ENCODE measurements around the gene HOXB6.
A peak's percentile ranks its signal among the peaks of the same experiment; 100 is the strongest.

HOXB6 gene

DNA sequence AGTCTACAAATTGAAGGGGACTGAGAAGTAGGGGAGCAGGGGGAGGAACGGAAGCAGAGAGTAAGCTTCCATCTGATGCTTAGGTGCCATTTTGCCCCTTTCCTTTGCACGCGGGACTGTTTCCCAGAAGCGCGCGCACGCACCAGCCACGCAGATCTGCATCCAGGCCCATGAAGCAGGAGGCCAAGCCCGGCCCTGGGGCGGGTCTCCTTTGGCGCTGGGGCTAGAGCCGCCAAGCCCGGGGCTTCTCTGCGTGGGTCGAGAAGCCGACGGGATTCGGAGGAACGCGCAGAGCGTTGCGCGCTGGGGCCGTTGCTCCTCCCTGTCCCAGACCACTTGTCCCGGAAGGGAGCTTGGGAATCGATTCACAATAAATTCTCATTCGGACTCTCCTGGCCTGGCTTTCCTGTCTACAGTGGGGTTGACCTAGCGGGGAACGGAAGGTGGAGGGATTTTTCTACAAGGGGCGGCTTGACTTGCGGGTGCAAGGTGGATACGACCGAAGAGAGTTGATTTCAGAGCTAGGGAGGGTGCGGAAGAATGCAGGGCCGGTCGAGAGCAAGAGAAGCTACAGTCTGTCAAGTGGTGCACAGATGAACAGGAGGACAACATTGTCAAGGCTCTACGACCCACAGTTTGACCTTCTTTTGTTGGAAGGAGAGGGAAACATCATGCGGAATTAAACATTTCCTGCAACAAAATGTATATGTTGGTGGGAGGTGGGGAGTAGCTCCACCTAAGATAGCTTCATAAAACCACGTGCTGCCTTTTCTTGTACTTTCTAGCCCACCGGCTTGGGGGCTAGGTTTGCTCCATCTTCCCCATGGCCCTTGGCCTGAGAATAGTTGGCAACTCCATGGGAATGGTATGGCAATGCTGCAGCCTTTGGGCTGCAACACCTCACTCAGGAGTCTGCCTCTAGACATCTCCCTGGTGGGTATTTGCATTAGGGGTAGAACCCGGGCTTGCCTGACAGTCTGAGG lies 16.9 kb upstream of the HOXB6 start:
- DNase-seq, result no peak

DNA sequence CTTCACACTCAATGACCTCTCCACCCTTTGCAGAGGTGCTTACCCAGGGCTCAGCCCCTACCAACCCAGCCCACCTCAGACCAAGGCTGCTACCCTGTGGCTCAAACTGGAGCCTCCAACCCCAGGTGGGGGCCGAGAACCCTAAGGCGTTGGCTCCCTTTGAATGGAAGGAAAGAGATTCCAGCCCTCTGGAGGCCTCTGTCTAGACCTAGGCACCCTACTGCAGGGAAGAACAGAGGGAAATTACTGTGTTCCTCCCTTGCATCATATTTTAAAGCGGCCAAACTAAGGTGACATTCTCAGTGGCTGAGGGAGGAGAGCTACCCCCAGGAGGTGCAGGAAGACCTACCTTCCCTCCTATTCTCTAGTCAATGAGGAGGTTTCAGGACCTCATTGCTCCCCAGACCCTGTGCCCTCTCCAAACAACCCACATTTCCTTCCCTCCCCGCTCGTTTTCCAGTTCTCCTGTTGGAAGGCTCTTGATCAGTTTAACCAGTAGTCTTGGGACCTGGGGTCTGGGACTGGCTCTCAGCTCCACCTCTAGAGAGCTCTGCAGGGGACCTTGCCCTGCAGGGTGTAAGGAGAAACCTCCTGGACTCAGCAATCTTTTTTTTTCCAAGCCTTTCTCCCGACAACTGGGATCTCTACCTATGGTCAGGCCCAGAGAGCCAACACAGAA lies 15.8 kb upstream of the HOXB6 start:
- DNase-seq, result no peak

DNA sequence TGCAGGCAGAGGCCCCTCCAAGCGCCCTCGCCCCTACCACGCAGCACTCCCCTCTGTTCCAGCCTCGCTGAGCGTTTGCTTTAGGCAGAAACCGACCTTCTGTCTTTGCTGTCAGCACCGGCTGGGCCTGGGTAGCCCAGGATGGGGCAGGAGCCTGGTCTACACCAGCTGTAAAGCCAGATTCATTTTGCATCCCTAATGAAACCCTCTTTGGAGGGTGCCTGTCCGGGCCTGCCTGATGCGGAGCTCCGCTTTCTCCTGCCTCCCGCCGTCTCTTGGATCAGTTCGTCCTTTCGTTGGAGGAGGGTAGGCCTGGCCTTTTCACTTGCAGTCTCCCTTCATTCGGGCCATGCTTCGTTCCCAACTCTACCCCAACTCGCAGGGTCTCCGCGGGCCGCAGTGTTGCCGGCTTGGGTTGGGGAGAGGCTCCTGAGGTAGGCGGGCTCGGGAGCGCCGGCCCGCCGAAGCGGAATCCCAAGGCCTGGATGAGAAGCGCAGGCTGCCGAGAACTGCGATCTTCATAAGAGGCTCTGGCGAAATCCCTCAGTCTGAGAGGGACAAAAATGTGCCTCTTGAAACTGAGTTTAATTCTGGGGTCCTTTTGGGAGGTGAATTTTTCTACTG lies 15.2 kb upstream of the HOXB6 start:
- no peak for DNase-seq

- peak; percentile 80 for DNase-seq
Observed at GRCh38 chr17:48618256-48618896, 13.6 kb upstream of the HOXB6 start.

GRCh38 chr17:48617471-48618255 lies 12.9 kb upstream of the HOXB6 start:
- no peak for DNase-seq

DNA sequence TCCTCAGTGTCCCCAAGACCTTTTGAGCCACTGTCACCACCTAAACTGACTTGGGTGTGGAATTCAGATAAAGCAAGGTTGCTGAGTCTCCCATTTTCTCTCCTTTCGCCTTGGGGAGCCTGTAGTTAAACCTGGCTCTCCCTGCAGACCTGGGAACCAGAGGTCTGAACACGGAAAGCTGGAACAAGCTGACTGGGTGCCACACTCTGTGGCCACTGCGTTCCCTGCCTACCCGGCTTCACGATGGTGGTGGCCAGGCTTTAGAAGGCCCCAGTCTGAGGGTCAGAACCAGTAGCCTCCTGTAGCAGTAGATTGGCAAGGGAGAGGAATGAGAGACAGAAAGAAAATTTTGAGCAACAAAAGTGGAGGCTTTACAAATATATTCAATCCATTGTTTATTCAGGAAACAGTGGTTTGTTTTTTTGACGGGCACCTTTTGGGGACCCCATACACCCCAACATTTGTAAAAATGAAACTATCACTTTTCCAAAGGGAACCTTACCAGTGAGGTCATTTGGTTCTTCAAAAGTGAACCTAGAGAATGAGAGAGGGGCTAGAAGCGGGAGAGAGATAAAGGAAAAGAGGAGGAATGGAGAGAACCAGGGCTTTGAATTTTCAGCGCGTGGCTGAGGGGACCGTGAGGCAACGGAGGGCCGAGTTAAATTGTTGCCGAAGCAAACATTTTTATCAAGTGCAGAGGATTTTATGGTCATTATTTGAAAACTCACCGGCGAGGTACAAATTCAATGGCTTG lies 12.1 kb upstream of the HOXB6 start:
- DNase-seq, result no peak

DNA sequence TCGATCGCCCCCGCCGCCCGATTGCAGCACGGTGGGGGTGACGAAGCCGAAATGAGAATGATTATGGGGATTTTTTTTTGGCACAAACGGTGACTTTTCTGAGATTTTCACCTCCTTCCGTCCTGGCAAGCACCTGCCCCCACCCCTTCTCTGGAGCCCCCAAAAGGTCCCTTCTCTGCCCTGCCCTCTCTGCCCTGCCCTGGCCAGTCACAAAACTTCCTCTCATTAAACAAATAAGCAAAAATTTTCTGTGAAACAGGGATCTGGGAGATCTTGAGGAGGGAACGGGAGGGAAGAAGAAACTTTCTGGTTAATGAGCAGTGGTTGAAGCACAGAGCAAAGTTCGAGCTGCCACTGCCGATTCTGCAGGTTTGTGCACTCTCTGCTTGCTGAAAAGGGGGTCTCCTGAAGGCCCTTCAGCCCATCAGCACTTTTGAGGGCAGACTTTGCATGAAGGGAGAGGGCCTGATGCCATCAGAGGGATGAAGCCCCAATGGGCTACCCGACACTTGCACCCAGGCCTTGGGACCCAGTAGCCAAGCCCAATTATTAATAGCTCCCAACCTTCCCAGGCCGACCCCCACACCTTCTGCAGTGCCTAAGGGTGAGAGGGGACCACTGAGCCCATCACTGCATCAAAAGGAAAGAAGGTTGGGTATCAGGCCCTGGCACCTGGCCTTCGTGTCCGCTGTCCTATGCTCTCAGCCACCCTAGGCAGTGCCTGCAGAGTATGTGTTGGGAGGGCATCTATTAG lies 11.4 kb upstream of the HOXB6 start:
- no peak for DNase-seq

GRCh38 chr17:48615047-48615962 lies 10.5 kb upstream of the HOXB6 start, which contains the start of gene HOXB8:
HOXB8 (minus strand) TSS chr17:48615292; CDS start chr17:48614704, 588 bp downstream.
- no peak for DNase-seq

DNA sequence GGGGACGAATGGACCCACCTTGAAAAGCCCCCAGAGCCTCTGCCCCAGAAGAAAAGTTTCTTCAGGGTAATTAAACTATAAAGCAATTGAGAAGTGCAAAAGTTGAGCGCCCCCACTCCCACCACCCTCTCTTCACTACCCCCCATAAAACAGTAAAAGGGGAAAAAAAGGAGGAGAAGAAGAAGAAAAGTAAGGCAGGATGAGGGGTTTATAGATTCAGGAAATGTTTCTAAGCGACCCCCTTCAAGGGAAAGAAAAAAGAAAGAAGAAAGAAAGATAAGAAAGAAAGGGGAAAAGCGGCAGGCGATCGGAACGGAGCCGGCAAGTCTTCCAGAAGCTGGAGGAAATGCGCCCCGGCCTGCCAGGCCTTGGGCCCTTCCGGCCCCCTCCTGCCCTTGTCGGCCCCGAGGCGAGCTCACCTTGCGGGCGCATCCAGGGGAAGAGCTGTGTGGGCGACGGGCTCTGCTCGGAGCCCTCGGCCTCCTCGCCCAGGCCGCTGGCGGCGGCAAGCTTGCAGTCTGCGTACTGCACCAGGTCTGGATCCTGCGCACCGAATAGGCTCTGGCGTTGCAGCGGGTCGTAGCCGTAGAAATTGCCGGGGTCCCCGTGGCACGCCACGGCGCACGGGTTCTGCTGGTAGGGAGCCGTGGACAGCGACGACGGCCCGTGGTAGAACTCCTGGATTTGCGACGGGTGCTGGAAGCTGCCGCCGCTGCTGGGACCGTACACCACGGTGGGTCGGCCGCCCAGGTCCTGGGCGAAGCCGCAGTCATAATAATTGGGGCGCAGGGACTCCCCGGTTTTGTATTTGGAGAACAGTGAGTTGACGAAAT lies 9.3 kb upstream of the HOXB6 start:
- no peak for DNase-seq

DNA sequence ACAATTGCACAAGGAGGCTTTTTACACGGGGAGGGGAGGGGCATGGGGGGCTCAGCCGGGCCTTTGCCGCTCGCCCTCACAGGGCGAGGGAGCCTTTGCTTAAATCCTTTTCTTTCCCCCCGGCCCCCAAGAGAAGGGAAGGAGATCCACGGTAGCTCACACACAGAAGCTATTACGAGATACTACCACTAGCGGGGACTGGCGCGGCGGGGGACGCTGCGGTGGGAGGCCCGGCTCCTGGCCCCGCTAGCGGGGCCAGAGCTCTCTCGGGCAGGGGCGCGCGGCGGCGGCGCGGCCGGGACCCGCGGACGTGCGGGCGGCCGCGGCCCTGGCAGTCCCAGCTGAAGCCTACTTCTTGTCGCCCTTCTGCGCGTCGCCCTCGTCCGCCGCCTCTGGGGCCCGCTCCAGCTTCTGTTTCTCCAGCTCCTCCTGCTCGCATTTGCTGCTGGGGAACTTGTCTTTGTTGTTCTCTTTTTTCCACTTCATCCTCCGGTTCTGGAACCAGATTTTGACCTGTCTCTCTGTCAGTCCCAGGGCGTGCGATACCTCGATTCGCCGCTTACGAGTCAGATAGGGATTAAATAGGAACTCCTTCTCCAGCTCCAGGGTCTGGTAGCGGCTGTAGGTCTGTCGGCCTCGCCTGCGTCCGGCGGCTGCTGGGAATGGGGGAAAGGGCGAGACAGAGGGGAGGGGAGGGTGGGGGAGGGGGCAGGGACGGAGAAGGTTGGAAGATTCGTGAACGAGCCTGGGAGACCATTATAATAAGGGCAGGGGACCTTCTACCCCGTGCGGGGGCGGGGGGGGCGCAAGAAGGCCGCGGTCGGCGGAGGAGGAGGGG lies 8.3 kb upstream of the HOXB6 start:
- peak; percentile 36 for DNase-seq

- DNase-seq, result no peak
Observed at GRCh38 chr17:48612456-48612853, 7.7 kb upstream of the HOXB6 start.

- no peak for DNase-seq
Observed at GRCh38 chr17:48611681-48612455, 7.1 kb upstream of the HOXB6 start.

DNA sequence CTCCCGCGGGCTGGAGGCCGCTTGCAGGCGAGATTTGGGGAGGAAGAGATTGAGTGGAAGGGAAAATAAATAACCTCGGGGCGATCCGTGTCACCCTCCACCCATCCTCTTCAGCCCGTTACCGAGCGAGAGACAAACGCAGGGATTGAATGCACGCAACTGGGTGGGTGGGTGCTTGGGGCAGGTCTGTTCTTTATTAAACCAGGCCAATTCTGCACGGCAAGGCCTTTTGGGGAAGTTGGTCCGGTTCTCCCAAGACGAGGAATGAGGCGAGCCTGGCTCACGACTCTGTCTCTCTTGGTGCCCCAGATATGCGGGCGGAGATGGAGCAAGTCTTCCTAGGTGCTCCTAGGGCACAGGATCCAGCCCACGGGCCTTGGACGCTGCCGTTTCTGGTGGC lies 6.4 kb upstream of the HOXB6 start:
- DNase-seq, result no peak

DNA sequence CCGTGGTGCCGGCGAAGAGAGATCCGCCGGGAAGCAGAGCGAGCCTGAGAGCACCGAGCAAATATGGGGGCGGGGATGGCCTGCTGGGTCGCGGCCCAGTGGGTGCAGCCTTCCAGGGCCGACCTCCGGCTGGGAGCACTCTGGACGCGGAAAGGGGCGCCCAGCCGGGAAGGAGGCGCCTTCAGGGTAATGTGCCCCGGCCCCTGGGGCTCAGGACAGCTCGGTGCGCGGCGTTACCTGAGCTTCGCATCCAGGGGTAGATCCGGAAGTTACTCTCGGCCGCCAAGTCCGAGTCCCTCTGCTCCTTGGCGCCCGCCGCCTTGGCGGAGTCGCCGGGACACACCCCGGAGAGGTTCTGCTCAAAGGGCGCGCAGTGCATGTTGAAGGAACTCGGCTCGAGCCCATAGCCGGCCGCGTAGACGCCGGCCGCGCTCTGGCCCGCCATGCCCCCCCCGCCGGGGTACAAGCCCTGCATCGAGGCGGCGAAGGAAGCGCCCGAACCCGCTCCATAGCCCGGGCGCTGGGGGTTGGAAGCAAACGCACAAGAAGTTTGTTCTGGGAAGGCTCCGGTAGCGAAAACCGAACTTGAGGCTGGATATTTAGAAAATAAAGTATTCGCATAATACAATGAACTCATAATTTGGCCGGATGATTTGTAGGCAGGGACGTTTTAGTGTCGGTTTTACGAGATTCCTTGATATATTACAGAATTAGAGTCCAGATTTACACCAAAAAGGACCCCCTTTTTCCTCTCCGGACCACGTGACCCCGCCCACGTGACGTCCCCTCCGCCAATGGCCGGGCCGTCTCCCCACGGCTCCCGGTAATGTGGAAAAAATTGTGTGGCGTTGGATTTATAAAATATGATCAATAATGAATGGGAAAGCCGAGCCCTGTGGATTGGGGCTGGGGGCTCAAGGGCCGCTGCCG lies 5.8 kb upstream of the HOXB6 start, which contains the start of gene HOXB7:
TSS of gene HOXB7 (minus strand) at position 736 of the 930 bp plus-strand sequence. CDS start at position 637, 99 bp downstream.
- DNase-seq, result peak; percentile 46

DNA sequence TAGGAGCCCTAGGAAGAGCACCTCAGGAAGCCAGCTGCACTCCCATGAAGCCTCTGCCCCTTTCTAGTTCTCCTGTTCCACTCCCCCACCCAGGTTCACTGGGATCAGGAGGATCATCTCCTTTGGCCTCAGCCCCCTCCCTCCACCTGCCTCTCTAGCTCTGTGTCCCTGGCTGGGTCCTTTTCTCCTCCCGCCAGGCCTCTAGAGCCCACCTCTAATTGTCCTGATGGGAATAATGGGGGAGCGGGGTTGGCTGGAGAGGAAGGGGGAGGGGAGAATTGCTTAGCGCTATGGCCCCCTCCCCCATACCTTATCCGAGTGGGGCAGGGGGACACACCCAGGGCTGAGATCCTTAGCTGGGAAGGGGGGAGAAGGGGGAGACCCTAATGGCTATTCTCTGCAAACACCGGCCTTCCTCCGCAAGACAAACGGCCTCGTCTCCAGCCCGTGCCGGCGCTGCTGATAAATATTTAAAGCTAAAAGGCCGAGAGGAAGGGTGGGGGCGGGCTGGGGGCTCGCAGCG lies 5.0 kb upstream of the HOXB6 start:
- no peak for DNase-seq

Measured in hematopoietic multipotent progenitor cell treated with erythropoietin and hydrocortisone succinate and interleukin-3 and kit ligand, for 8 days (in vitro differentiated cells).